Erythroblast (primary cell): ENCODE measurements around the gene PLB1.
"Not testable (repeated sequence)": the region's sequence is repeated elsewhere in the genome, so short reads cannot be mapped to it uniquely, and the experiment has no call there.

Experiments
- DNase-seq, 2 experiments: peaks; one replicate each; lab custom pipeline; 2025; lab: John Stamatoyannopoulos, UW
- GATA1 ChIP-seq: IDR thresholded peaks from 2 replicates; pipeline ENCODE4 v1.6.1; 2011; ENCODE audit warnings: low read depth, mild to moderate bottlenecking, control low read depth, low read length, moderate library complexity
- POLR2A ChIP-seq: IDR thresholded peaks from 2 replicates; pipeline ENCODE4 v1.6.1; 2011; ENCODE audit warnings: mild to moderate bottlenecking, low read length

The PLB1 gene

GRCh38 chr2:28658369-28658768 is 162.5 kb downstream of the PLB1 start:
- no peak for DNase-seq
- no peak for TF ChIP-seq GATA1
- no peak for TF ChIP-seq POLR2A

GRCh38 chr2:28659127-28659526 is 163.3 kb downstream of the PLB1 start:
- TF ChIP-seq POLR2A (no peak), GATA1 (no peak)
- no peak for DNase-seq

GRCh38 chr2:28661589-28662001 is 165.7 kb downstream of the PLB1 start:
- TF ChIP-seq GATA1 (no peak), POLR2A (no peak)
- DNase-seq, result no peak

DNA sequence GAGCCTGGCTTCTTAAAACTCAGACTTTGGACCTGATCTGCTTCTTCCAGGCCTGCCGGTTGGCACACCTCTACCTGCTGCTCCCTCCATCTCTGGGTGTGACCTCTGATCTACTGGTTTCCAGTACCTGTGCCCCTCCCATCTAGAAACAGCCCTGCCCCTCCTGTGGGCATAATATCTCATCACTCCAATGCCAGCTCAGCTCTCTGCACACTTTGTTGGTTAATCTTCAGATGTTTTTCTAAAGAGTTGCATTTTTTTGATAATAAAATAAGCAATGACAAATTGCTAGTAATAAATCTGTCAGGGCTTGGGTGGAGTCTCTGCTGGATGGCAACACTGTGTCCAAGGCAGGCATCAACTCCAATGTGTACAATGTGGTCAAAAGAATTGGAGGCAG is 166.2 kb downstream of the PLB1 start:
- DNase-seq, result no peak
- TF ChIP-seq POLR2A, result no peak
- TF ChIP-seq GATA1, result no peak

- DNase-seq, result no peak
- TF ChIP-seq POLR2A (no peak), GATA1 (no peak)
These were observed 166.8 kb downstream of the PLB1 start for GRCh38 chr2:28662468-28663181.

GRCh38 chr2:28663359-28663758 is 167.5 kb downstream of the PLB1 start:
- no peak for DNase-seq
- no peak for TF ChIP-seq POLR2A
- no peak for TF ChIP-seq GATA1

GRCh38 chr2:28664120-28664842 is 168.4 kb downstream of the PLB1 start:
- no peak for DNase-seq
- TF ChIP-seq GATA1 (no peak), POLR2A (no peak)

GRCh38 chr2:28665041-28665704 is 169.3 kb downstream of the PLB1 start:
- no peak for DNase-seq
- no peak for TF ChIP-seq POLR2A
- no peak for TF ChIP-seq GATA1

DNA sequence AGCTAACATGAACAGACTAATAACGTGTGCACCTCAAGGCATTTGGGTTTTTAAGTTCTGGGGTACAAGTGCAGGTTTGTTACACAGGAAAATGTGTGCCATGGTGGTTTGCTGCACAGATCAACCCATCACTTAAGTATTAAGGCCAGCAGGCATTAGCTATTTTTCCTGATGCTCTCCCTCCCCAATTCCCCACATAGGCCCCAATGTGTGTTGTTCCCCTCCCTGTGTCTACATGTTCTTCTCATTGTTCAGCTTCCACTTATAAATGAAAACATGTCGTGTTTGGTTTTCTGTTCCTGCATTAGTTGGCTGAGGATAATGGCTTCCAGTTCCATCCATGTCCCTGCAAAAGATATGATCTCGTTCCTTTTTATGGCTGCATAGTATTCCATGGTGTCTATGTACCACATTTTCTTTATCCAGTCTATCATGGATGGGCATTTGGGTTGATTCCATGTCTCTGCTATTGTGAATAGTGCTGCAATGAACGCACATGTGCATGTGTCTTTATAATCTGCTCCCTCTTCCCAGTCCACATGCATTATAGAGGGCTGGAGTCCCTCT is 170.0 kb downstream of the PLB1 start:
- not testable (repeated sequence) for DNase-seq

DNA sequence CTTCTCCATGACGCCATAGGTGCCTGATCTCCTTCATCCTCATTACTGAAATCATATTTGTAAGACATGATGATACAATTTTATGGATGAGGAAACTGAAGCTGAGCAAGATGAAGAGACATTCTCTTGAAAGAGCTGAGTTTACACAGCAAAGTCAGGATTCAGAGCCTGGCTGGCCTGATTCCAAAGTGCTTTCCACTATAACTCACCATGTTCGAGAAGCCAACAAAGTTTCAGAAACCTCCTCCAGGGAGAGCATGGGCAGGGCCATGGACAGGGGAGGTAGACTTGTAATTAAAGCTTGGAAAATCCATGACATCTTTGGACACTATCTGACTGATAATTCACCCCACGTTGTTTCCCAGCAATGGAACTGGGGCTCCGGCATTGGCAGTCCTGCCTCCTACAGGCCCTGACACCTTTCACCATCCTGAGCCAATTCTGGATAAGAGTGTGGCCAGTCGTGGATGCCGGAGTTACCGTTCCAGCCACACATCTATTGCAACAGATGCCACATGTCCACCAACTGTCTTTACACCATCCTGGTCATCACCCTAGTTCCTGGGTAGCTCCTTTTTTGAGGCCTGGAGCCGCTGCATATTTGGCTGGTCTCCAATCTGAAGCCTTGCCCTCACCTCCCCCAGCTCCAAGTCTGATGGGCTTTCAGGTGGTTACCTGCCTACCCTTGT is 170.8 kb downstream of the PLB1 start:
- no peak for DNase-seq
- TF ChIP-seq GATA1 (no peak), POLR2A (no peak)

- no peak for DNase-seq
- TF ChIP-seq GATA1, result no peak
- TF ChIP-seq POLR2A, result no peak
These were observed 171.4 kb downstream of the PLB1 start for GRCh38 chr2:28667261-28667660.

DNA sequence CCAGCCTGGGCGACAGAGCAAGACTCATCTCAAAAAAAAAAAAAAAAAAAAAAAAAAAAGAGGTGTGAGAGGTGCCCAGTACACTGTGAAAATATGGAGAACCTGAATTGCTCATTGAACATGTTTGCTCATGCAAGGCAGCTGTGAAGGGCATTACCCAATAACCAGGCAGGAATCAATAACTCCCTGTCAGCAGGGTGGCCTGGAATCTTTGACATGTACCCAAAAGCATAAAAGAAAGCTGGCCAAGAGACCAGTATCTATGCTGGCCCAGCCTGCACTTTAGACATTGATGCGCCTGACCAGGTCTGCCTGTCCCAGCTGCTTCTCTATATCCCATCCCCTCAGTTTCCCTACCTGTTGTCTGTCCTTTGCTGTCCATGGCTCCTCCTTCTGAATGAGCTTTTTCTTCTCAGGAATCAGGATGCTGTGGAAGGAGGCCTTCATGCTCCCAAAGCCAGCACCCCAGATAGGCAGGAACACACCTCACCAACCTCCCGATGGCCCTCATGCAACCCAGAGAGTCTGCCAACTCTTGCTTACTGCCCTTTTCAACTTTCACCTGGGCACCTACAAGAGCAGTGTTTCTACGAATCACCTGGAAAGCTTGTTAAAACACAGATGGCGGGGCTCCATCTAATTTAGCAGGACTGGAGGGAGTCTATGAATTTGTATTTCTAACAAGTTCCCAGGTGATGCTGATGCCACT is 172.4 kb downstream of the PLB1 start:
- TF ChIP-seq POLR2A (no peak), GATA1 (no peak)
- no peak for DNase-seq

DNA sequence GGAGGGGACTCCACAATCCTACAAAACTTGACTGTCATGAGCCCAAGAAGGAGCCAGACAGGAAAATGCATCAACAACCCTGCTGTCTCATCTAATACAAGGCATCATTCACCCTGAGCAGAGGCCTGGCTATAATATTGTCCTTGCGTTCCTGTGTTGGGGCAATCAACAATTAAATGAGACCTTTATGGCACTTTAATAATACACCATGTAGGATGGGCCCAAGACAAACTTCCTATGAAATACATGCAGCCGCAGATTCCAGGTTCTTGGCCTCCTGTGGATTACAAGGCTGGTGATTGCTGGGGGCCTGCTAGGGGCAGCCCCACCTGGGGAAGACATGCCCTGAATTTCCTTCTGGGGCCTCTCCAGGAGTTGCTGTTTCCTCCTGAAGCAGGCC is 173.0 kb downstream of the PLB1 start:
- TF ChIP-seq GATA1 (no peak), POLR2A (no peak)
- DNase-seq, result no peak
